ENCODE results near the gene SLC7A7.
"Not testable (repeated sequence)": the region's sequence is repeated elsewhere in the genome, so short reads cannot be mapped to it uniquely, and the experiment has no call there.

SLC7A7 gene

GRCh38 chr14:22814941-22815713, at the start of gene SLC7A7:
Gene SLC7A7 (minus strand): TSS chr14:22815435. CDS start chr14:22813398, 2,037 bp downstream.
- no peak for FAIRE-seq
- DNase-seq (ENCODE audit: low spot score) = no peak

- DNase-seq (ENCODE audit: low spot score) (no peak), FAIRE-seq (no peak)
Observed at GRCh38 chr14:22864979-22865378, 49.7 kb upstream of the SLC7A7 start.

GRCh38 chr14:22861651-22862050, 46.4 kb upstream of the SLC7A7 start:
- DNase-seq (ENCODE audit: low spot score) = no peak
- FAIRE-seq = no peak

GRCh38 chr14:22860377-22860776, 45.1 kb upstream of the SLC7A7 start:
- not testable (repeated sequence) for DNase-seq (ENCODE audit: low spot score); FAIRE-seq

- DNase-seq (ENCODE audit: low spot score) = no peak
- FAIRE-seq = no peak
Observed at GRCh38 chr14:22856428-22856827, 41.2 kb upstream of the SLC7A7 start.

- FAIRE-seq = no peak
Observed at GRCh38 chr14:22854963-22855724, 39.9 kb upstream of the SLC7A7 start.

GRCh38 chr14:22854296-22854695, 39.1 kb upstream of the SLC7A7 start:
- not testable (repeated sequence) for FAIRE-seq; DNase-seq (ENCODE audit: low spot score)

More at GRCh38 chr14:22854963-22855724, 39.9 kb upstream of the SLC7A7 start:
- DNase-seq (ENCODE audit: low spot score) = no peak

GRCh38 chr14:22852940-22853767, 37.9 kb upstream of the SLC7A7 start:
- FAIRE-seq = no peak
- peak; percentile 80 for DNase-seq (ENCODE audit: low spot score)

- DNase-seq (ENCODE audit: low spot score) (no peak), FAIRE-seq (no peak)
Observed at GRCh38 chr14:22852599-22852939, 37.3 kb upstream of the SLC7A7 start.

- FAIRE-seq; DNase-seq (ENCODE audit: low spot score): not testable (repeated sequence)
Observed at GRCh38 chr14:22852178-22852577, 36.9 kb upstream of the SLC7A7 start.

GRCh38 chr14:22850944-22851764, 35.9 kb upstream of the SLC7A7 start:
- FAIRE-seq (no peak), DNase-seq (ENCODE audit: low spot score) (peak; percentile 58)

GRCh38 chr14:22849212-22849819, 34.1 kb upstream of the SLC7A7 start:
- FAIRE-seq = no peak

GRCh38 chr14:22848351-22849164, 33.3 kb upstream of the SLC7A7 start:
- no peak for FAIRE-seq

More at GRCh38 chr14:22849212-22849819, 34.1 kb upstream of the SLC7A7 start:
- DNase-seq (ENCODE audit: low spot score) = no peak

GRCh38 chr14:22847661-22848341, 32.6 kb upstream of the SLC7A7 start:
- FAIRE-seq = no peak
- no peak for DNase-seq (ENCODE audit: low spot score)

More at GRCh38 chr14:22848351-22849164, 33.3 kb upstream of the SLC7A7 start:
- DNase-seq (ENCODE audit: low spot score) = no peak

GRCh38 chr14:22846811-22847307, 31.6 kb upstream of the SLC7A7 start:
- no peak for FAIRE-seq

GRCh38 chr14:22845821-22846625, 30.8 kb upstream of the SLC7A7 start:
- FAIRE-seq = no peak
- DNase-seq (ENCODE audit: low spot score) = no peak

More at GRCh38 chr14:22846811-22847307, 31.6 kb upstream of the SLC7A7 start:
- no peak for DNase-seq (ENCODE audit: low spot score)

GRCh38 chr14:22845103-22845394, 29.8 kb upstream of the SLC7A7 start:
- FAIRE-seq (no peak), DNase-seq (ENCODE audit: low spot score) (no peak)
